HG02970 (cell line): Measurements from ENCODE around the gene KCNIP4.

Experiments
- ATAC-seq: cut with Tn5 transposase; IDR thresholded peaks from one replicate; pipeline ENCODE4 v1.9.1; 2021; ENCODE audit warnings: mild to moderate bottlenecking, moderate library complexity, moderate number of reproducible peaks; ENCODE audit not compliant: unreplicated experiment, low FRiP score

The KCNIP4 gene

GRCh38 chr4:21011106-21011505, 937.5 kb downstream of the KCNIP4 start:
- ATAC-seq = no peak

- ATAC-seq = no peak
Observed at GRCh38 chr4:21009956-21010355, 938.6 kb downstream of the KCNIP4 start.

GRCh38 chr4:21005647-21006046, 942.9 kb downstream of the KCNIP4 start:
- ATAC-seq = no peak

- no peak for ATAC-seq
Observed at GRCh38 chr4:21002976-21003375, 945.6 kb downstream of the KCNIP4 start.

GRCh38 chr4:21002286-21002685, 946.3 kb downstream of the KCNIP4 start:
- ATAC-seq = no peak

- no peak for ATAC-seq
Observed at GRCh38 chr4:21001490-21001889, 947.1 kb downstream of the KCNIP4 start.

- ATAC-seq = no peak
Observed at GRCh38 chr4:20997886-20998285, 950.7 kb downstream of the KCNIP4 start.

GRCh38 chr4:20995610-20996009, 953.0 kb downstream of the KCNIP4 start:
- no peak for ATAC-seq

GRCh38 chr4:20995015-20995414, 953.6 kb downstream of the KCNIP4 start:
- no peak for ATAC-seq

- ATAC-seq = no peak
Observed at GRCh38 chr4:20992002-20992401, 956.6 kb downstream of the KCNIP4 start.

GRCh38 chr4:20987191-20987590, 961.4 kb downstream of the KCNIP4 start:
- ATAC-seq = no peak

GRCh38 chr4:20984576-20984836, 964.1 kb downstream of the KCNIP4 start:
- no peak for ATAC-seq

GRCh38 chr4:20983763-20984575, 964.6 kb downstream of the KCNIP4 start:
- ATAC-seq = no peak

GRCh38 chr4:20982544-20982943, 966.0 kb downstream of the KCNIP4 start:
- no peak for ATAC-seq

GRCh38 chr4:20960291-20960690, 988.3 kb downstream of the KCNIP4 start:
- no peak for ATAC-seq

GRCh38 chr4:20954541-20954940, 994.0 kb downstream of the KCNIP4 start:
- no peak for ATAC-seq

- ATAC-seq = no peak
Observed at GRCh38 chr4:20944961-20945360, 1003.6 kb downstream of the KCNIP4 start.

GRCh38 chr4:20944451-20944850, 1004.1 kb downstream of the KCNIP4 start:
- no peak for ATAC-seq

GRCh38 chr4:20938204-20938603, 1010.4 kb downstream of the KCNIP4 start:
- ATAC-seq = no peak

- no peak for ATAC-seq
Observed at GRCh38 chr4:20926529-20926928, 1022.0 kb downstream of the KCNIP4 start.

GRCh38 chr4:20925176-20925575, 1023.4 kb downstream of the KCNIP4 start:
- no peak for ATAC-seq

GRCh38 chr4:20922962-20923361, 1025.6 kb downstream of the KCNIP4 start:
- ATAC-seq = no peak

- no peak for ATAC-seq
Observed at GRCh38 chr4:20916106-20916505, 1032.5 kb downstream of the KCNIP4 start.
